Vagina (tissue), 2 donors: ENCODE measurements around the gene METTL24. TPM values are rescaled to one million over a fixed set of nuclear protein-coding genes. Genes with fewer than 3 reads are reported as not detected.

Source experiments
- DNase-seq, 2 donors: peaks; one replicate each; pipeline ENCODE4 v3.0.0-alpha.2; 2017; ENCODE audit errors: extremely low spot score in 2 of 2
- H3K27ac ChIP-seq: fragments of 200-600 bp; sonication (generic); one replicate; pipeline ENCODE4 v1.5.1; 2019
- H3K27me3 ChIP-seq: fragments of 200-600 bp; sonication (generic); one replicate; pipeline ENCODE4 v1.5.1; 2019
- H3K36me3 ChIP-seq, 2 donors: fragments of 200-600 bp; sonication (generic); one replicate each; pipeline ENCODE4 v1.5.1; 2017 to 2019
- H3K4me1 ChIP-seq: fragments of 200-600 bp; sonication (generic); one replicate; pipeline ENCODE4 v1.5.1; 2019
- H3K4me3 ChIP-seq, 2 donors: fragments of 200-600 bp; sonication (generic); 1 replicate in 1 of 2; 2 replicates in 1 of 2; pipeline ENCODE4 v1.5.1; 2016 to 2019
- H3K9me3 ChIP-seq: fragments of 200-600 bp; sonication (generic); one replicate; pipeline ENCODE4 v1.5.1; 2019
- POLR2A ChIP-seq, 2 donors: fragments of 450-650 bp; IDR thresholded peaks; one replicate each; pipeline ENCODE4 v1.6.1; 2017; ENCODE audit warnings: antibody characterized with exemption in 2 of 2, mild to moderate bottlenecking in 2 of 2, moderate library complexity in 2 of 2
- POLR2AphosphoS5 ChIP-seq, 2 donors: sonication (generic); formaldehyde crosslinking; IDR thresholded peaks; one replicate each; pipeline ENCODE4 v1.9.0; 2017; ENCODE audit warnings: antibody characterized with exemption in 2 of 2, mild to moderate bottlenecking in 2 of 2, low read depth in 1 of 2; ENCODE audit not compliant: insufficient read depth in 1 of 2
- intact Hi-C: fragments of 100-400 bp; cut with DNase I; formaldehyde crosslinking; loops from one replicate; pipeline ENCODE4 v1.15.1; 2023
- total RNA-seq: library from RNA; depleted of rRNA; stranded (reverse); fragments of >200 nt; gene quantifications from one replicate; pipeline ENCODE4 v1.2.3, GENCODE V29; 2016
- TF ChIP-seq, protein P1 (sequence below), 3 experiments: fragments of 450-650 bp in 2 of 3; fragments of 200-600 bp in 1 of 3; sonication (generic) in 1 of 3; IDR thresholded peaks; one replicate each; pipeline ENCODE4 v1.5.1; 2017 to 2019; ENCODE audit warnings: antibody characterized with exemption in 3 of 3, mild to moderate bottlenecking in 2 of 3, moderate library complexity in 2 of 3

Gene METTL24
- total RNA-seq, 1 donor from 2014 or later, result 6.6 TPM

DNA sequence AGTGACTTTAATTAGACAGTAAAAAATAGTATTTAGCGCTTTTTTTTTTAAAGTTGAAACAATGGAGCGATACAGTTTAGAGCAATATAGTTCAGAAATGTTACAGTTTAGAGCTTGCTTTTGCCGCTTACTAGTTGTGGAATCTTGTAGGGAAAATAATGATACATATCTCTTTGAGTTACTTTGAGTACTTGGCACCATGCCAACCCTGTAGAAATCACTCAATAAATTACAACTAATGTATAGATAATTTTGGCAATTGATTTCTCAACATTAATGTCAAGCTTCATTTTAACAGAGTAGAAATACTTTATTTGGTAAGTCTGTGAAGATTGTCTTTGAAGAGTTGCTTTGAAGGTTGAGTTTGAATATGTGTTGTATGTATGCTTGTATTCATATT lies 150.5 kb downstream of the METTL24 start:
- DNase-seq, result no peak
- Histone ChIP-seq H3K27me3 (no peaks in the 10 kb centered on the region), H3K4me1 (no peaks in the 10 kb centered on the region), H3K27ac (no peak overlapping the region), H3K4me3 (no peak overlapping the region), H3K36me3 (peaks cover 0 to 13% of the 10 kb centered on the region in 2 donors), H3K9me3 (no peaks in the 10 kb centered on the region)
- intact Hi-C loops, result no loop called here
- TF ChIP-seq, protein P1, sequence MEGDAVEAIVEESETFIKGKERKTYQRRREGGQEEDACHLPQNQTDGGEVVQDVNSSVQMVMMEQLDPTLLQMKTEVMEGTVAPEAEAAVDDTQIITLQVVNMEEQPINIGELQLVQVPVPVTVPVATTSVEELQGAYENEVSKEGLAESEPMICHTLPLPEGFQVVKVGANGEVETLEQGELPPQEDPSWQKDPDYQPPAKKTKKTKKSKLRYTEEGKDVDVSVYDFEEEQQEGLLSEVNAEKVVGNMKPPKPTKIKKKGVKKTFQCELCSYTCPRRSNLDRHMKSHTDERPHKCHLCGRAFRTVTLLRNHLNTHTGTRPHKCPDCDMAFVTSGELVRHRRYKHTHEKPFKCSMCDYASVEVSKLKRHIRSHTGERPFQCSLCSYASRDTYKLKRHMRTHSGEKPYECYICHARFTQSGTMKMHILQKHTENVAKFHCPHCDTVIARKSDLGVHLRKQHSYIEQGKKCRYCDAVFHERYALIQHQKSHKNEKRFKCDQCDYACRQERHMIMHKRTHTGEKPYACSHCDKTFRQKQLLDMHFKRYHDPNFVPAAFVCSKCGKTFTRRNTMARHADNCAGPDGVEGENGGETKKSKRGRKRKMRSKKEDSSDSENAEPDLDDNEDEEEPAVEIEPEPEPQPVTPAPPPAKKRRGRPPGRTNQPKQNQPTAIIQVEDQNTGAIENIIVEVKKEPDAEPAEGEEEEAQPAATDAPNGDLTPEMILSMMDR (IDR thresholded peaks at IDR 0.05), result no peak
- TF ChIP-seq POLR2A (IDR thresholded peaks at IDR 0.05), result no peak
- no peak for TF ChIP-seq POLR2AphosphoS5 (IDR thresholded peaks at IDR 0.05; ENCODE audit: insufficient read depth in 1 of 2, low read depth in 1 of 2)

DNA sequence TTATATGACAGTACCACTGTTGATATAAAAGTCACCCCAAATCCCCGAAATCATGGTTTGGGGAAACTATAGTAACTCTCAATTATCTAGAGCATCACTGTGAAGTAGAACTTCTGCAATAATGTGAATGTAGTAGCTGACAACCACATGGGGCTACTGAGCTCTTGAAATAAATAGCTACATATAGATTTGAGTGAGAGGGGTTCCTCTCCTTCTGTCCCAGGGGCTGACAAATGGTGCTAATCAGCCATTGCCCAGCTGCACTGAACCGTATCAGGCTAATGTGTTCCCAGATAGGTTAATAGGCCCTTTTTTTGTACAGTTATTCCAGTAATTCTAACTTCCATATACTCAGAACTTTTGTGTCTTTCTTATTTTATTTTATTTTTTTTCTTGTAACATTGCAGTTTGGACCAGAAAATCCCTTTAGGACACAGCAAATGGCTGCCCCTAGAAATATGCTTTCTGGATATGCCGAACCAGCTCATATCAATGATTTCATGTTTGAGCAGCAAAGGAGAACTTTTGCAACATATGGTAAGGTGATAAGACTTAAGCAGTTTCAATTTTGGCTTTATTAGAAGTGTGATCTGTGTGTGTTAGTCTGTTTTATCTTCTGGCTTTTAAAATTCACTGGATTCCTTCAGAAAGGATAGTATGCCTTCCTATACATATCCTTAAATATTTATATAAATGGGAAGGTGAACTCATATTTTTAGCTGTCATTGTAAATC lies 156.8 kb downstream of the METTL24 start:
- H3K36me3 ChIP-seq, result no peaks in the 10 kb centered on the region
- H3K4me3 ChIP-seq, result no peak overlapping the region
- no peak for DNase-seq
- TF ChIP-seq, protein P1 (IDR thresholded peaks at IDR 0.05), result no peak
- H3K27ac ChIP-seq, result no peak overlapping the region
- H3K9me3 ChIP-seq, result no peaks in the 10 kb centered on the region
- H3K27me3 ChIP-seq, result no peaks in the 10 kb centered on the region
- peaks cover 6% of the 10 kb centered on the region for H3K4me1 ChIP-seq
- intact Hi-C loops, result no loop called here

DNA sequence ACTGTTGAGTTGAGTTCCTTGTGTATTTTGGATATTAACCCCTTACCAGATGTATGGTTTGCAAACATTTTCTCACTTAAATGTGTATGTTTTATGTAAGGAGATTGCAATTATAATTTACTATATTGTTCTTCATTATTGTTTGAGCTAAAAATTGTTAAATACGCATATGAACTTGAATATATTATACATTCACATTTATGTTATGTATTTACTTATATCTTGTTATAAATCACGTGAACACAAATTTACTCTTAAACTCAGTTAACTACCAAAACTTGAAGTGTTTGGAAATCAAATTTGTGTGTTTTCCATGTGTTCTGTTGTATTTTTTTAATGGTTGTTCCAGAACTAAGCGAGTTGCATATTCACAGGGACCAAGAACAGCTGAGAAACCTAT lies 159.6 kb downstream of the METTL24 start:
- Histone ChIP-seq H3K4me3 (no peak overlapping the region), H3K27ac (no peak overlapping the region), H3K4me1 (peaks cover 6% of the 10 kb centered on the region), H3K9me3 (no peaks in the 10 kb centered on the region), H3K27me3 (no peaks in the 10 kb centered on the region), H3K36me3 (peaks cover 0 to 10% of the 10 kb centered on the region in 2 donors)
- DNase-seq, result no peak
- TF ChIP-seq, protein P1 (IDR thresholded peaks at IDR 0.05), result no peak
- TF ChIP-seq POLR2AphosphoS5 (IDR thresholded peaks at IDR 0.05; ENCODE audit: insufficient read depth in 1 of 2, low read depth in 1 of 2) (no peak), POLR2A (IDR thresholded peaks at IDR 0.05) (no peak)
- intact Hi-C loops, result no loop called here

DNA sequence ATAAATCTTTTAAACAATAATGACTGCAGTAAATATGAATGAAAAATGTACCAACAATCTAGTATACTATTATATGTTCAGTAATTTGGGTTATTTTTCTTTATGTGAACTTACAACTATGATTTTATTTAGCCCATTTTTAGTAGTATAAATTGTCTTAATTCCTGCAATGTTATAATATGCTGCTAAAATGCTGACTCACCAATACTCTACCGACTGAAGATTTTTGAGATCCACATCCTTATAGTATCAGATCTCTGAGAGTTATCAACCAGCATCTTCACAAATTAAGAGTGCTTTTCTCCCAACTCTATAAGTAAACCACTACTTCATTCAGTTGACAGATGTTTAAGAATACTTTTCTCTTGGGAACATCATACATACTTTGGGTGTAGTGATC lies 161.3 kb downstream of the METTL24 start:
- Histone ChIP-seq H3K27me3 (no peaks in the 10 kb centered on the region), H3K4me3 (no peak overlapping the region), H3K27ac (no peak overlapping the region), H3K9me3 (no peaks in the 10 kb centered on the region), H3K4me1 (peaks cover 10% of the 10 kb centered on the region), H3K36me3 (peaks cover 0 to 11% of the 10 kb centered on the region in 2 donors)
- TF ChIP-seq, protein P1 (IDR thresholded peaks at IDR 0.05), result no peak
- no peak for TF ChIP-seq POLR2A (IDR thresholded peaks at IDR 0.05)
- no peak for TF ChIP-seq POLR2AphosphoS5 (IDR thresholded peaks at IDR 0.05; ENCODE audit: insufficient read depth in 1 of 2, low read depth in 1 of 2)
- DNase-seq, result no peak
- intact Hi-C loops, result no loop called here

DNA sequence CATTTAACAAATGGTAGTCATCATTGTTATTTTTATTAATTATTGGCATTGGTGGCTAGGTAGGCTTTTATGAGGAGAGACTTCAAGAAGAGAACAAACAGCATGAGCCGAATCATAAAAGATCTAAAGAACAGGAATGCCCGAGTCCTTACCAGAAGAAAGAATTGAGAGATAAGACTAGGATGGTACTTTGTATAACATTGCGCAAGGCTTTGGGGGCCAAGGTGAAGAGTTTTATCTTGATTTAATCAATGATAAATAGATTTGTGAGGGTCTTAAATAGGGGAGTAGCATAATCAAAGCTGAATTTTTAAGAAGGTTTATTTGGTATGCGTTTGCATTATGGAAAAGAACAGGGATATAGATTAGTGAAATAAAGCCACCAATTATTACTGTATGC lies 162.5 kb downstream of the METTL24 start:
- H3K9me3 ChIP-seq, result no peaks in the 10 kb centered on the region
- intact Hi-C loops, result no loop called here
- DNase-seq, result no peak
- no peak for TF ChIP-seq POLR2A (IDR thresholded peaks at IDR 0.05)
- TF ChIP-seq, protein P1 (IDR thresholded peaks at IDR 0.05), result no peak
- TF ChIP-seq POLR2AphosphoS5 (IDR thresholded peaks at IDR 0.05; ENCODE audit: insufficient read depth in 1 of 2, low read depth in 1 of 2), result no peak
- H3K4me1 ChIP-seq, result peaks cover 15% of the 10 kb centered on the region
- peaks cover 0 to 11% of the 10 kb centered on the region in 2 donors for H3K36me3 ChIP-seq
- no peak overlapping the region for H3K4me3 ChIP-seq
- no peak overlapping the region for H3K27ac ChIP-seq
- H3K27me3 ChIP-seq, result no peaks in the 10 kb centered on the region
